ENCODE measurements around the gene KCNC3. TPM values are rescaled to one million over a fixed set of nuclear protein-coding genes. Genes with fewer than 3 reads are reported as not detected.

KCNC3 gene
- polyA plus RNA-seq (2013) = 0.33 TPM

- 4% methylated on average over 28 of the region's 43 CpGs for WGBS (ENCODE audit: insufficient coverage)
- peaks cover 0 to 13% (median 7%) of the 10 kb centered on the region in 5 experiments for H3K9me3 ChIP-seq (ENCODE audit: control extremely low read depth in 1 of 5, control insufficient read depth in 4 of 5, insufficient read depth in 2 of 5, low read depth in 1 of 5, low read length in 4 of 5)
- DNase-seq = peak; percentile 95 to 97 (median 96)
- H3K36me3 ChIP-seq (ENCODE audit: control insufficient read depth in 4 of 4, insufficient read depth in 4 of 4, low read length in 3 of 4) = no peaks in the 10 kb centered on the region
- peak within 1 kb of the TSS in 1 of 2 experiments; percentile 68 for H3K27ac ChIP-seq (ENCODE audit: insufficient read depth in 1 of 2, low read depth in 1 of 2, low read length in 2 of 2, poor library complexity in 1 of 2, severe bottlenecking in 2 of 2)
- H3K27me3 ChIP-seq (replicated peaks in 2 of 5; ENCODE audit: control insufficient read depth in 4 of 5, insufficient read depth in 5 of 5, low read length in 4 of 5) = peaks cover 0 to 85% (median 35%) of the 10 kb centered on the region in 5 experiments
- peaks cover 2 to 54% (median 33%) of the 10 kb centered on the region in 4 experiments for H3K4me1 ChIP-seq (ENCODE audit: control extremely low read depth in 1 of 4, control insufficient read depth in 4 of 4, insufficient read depth in 4 of 4, low read length in 3 of 4)
- peak within 1 kb of the TSS in 4 of 7 experiments; percentile 19 to 40 (median 27) for H3K4me3 ChIP-seq (ENCODE audit: control insufficient read depth in 1 of 7, extremely low read depth in 1 of 7, insufficient read depth in 4 of 7, low read depth in 2 of 7, low read length in 6 of 7)
- POLR2A ChIA-PET = interaction anchor here (0.7 kb wide), 2 partner anchors 48 to 184 kb away, joined by 3 read pairs; no protein-coding TSS in a partner anchor
- CTCF ChIA-PET = no interaction called here
These were observed at the start of gene KCNC3 for GRCh38 chr19:50329146-50329925. TSS of gene KCNC3 (minus strand) at chr19:50329377. CDS start at chr19:50329082, 295 bp downstream.

- H3K27ac ChIP-seq (ENCODE audit: insufficient read depth in 1 of 2, low read depth in 1 of 2, low read length in 2 of 2, poor library complexity in 1 of 2, severe bottlenecking in 2 of 2) = no peak overlapping the region
- ChIA-PET POLR2A (no interaction called here), CTCF (no interaction called here)
- no peak overlapping the region for H3K4me3 ChIP-seq (ENCODE audit: control insufficient read depth in 1 of 7, extremely low read depth in 1 of 7, insufficient read depth in 4 of 7, low read depth in 2 of 7, low read length in 6 of 7)
- no peak for DNase-seq
- H3K27me3 ChIP-seq (replicated peaks in 2 of 5; ENCODE audit: control insufficient read depth in 4 of 5, insufficient read depth in 5 of 5, low read length in 4 of 5) = no peaks in the 10 kb centered on the region
- H3K4me1 ChIP-seq (ENCODE audit: control extremely low read depth in 1 of 4, control insufficient read depth in 4 of 4, insufficient read depth in 4 of 4, low read length in 3 of 4) = peaks cover 2 to 17% (median 13%) of the 10 kb centered on the region in 4 experiments
- H3K9me3 ChIP-seq (ENCODE audit: control extremely low read depth in 1 of 5, control insufficient read depth in 4 of 5, insufficient read depth in 2 of 5, low read depth in 1 of 5, low read length in 4 of 5) = no peaks in the 10 kb centered on the region
- peaks cover 10 to 56% (median 44%) of the 10 kb centered on the region in 4 experiments for H3K36me3 ChIP-seq (ENCODE audit: control insufficient read depth in 4 of 4, insufficient read depth in 4 of 4, low read length in 3 of 4)
- WGBS (ENCODE audit: insufficient coverage) = 95% methylated on average over 10 of the region's 10 CpGs
These were observed 49.7 kb upstream of the KCNC3 start for GRCh38 chr19:50378863-50379236.

- Histone ChIP-seq H3K36me3 (ENCODE audit: control insufficient read depth in 4 of 4, insufficient read depth in 4 of 4, low read length in 3 of 4) (peaks cover 10 to 56% (median 44%) of the 10 kb centered on the region in 4 experiments), H3K27ac (ENCODE audit: insufficient read depth in 1 of 2, low read depth in 1 of 2, low read length in 2 of 2, poor library complexity in 1 of 2, severe bottlenecking in 2 of 2) (peak overlapping the region in 1 of 2 experiments; percentile 56), H3K4me1 (ENCODE audit: control extremely low read depth in 1 of 4, control insufficient read depth in 4 of 4, insufficient read depth in 4 of 4, low read length in 3 of 4) (peaks cover 2 to 13% (median 8%) of the 10 kb centered on the region in 4 experiments), H3K27me3 (replicated peaks in 2 of 5; ENCODE audit: control insufficient read depth in 4 of 5, insufficient read depth in 5 of 5, low read length in 4 of 5) (no peaks in the 10 kb centered on the region), H3K4me3 (ENCODE audit: control insufficient read depth in 1 of 7, extremely low read depth in 1 of 7, insufficient read depth in 4 of 7, low read depth in 2 of 7, low read length in 6 of 7) (no peak overlapping the region), H3K9me3 (ENCODE audit: control extremely low read depth in 1 of 5, control insufficient read depth in 4 of 5, insufficient read depth in 2 of 5, low read depth in 1 of 5, low read length in 4 of 5) (no peaks in the 10 kb centered on the region)
- POLR2A ChIA-PET = no interaction called here
- no peak for DNase-seq
- WGBS (ENCODE audit: insufficient coverage) = 99% methylated on average over 36 of the region's 36 CpGs
- CTCF ChIA-PET = no interaction called here
These were observed 49.1 kb upstream of the KCNC3 start for GRCh38 chr19:50378169-50378862.

GRCh38 chr19:50377517-50377916 lies 48.3 kb upstream of the KCNC3 start:
- 38% methylated on average over 5 of the region's 9 CpGs for WGBS (ENCODE audit: insufficient coverage)
- Histone ChIP-seq H3K9me3 (ENCODE audit: control extremely low read depth in 1 of 5, control insufficient read depth in 4 of 5, insufficient read depth in 2 of 5, low read depth in 1 of 5, low read length in 4 of 5) (no peaks in the 10 kb centered on the region), H3K27ac (ENCODE audit: insufficient read depth in 1 of 2, low read depth in 1 of 2, low read length in 2 of 2, poor library complexity in 1 of 2, severe bottlenecking in 2 of 2) (peak overlapping the region in 1 of 2 experiments; percentile 56), H3K27me3 (replicated peaks in 2 of 5; ENCODE audit: control insufficient read depth in 4 of 5, insufficient read depth in 5 of 5, low read length in 4 of 5) (no peaks in the 10 kb centered on the region), H3K4me3 (ENCODE audit: control insufficient read depth in 1 of 7, extremely low read depth in 1 of 7, insufficient read depth in 4 of 7, low read depth in 2 of 7, low read length in 6 of 7) (no peak overlapping the region), H3K36me3 (ENCODE audit: control insufficient read depth in 4 of 4, insufficient read depth in 4 of 4, low read length in 3 of 4) (peaks cover 10 to 52% (median 41%) of the 10 kb centered on the region in 4 experiments), H3K4me1 (ENCODE audit: control extremely low read depth in 1 of 4, control insufficient read depth in 4 of 4, insufficient read depth in 4 of 4, low read length in 3 of 4) (peaks cover 2 to 13% (median 7%) of the 10 kb centered on the region in 4 experiments)
- ChIA-PET POLR2A (interaction anchor here (0.7 to 1.1 kb wide), 2 partner anchors 97 to 292 kb away, joined by 3 read pairs; no protein-coding TSS in a partner anchor), CTCF (interaction anchor here (0.6 kb wide), 1 partner anchor 96 kb away, joined by 3 read pairs; no protein-coding TSS in a partner anchor)
- DNase-seq = peak in 1 of 3 donors; percentile 33

GRCh38 chr19:50377051-50377461 lies 47.9 kb upstream of the KCNC3 start:
- Histone ChIP-seq H3K9me3 (ENCODE audit: control extremely low read depth in 1 of 5, control insufficient read depth in 4 of 5, insufficient read depth in 2 of 5, low read depth in 1 of 5, low read length in 4 of 5) (no peaks in the 10 kb centered on the region), H3K27me3 (replicated peaks in 2 of 5; ENCODE audit: control insufficient read depth in 4 of 5, insufficient read depth in 5 of 5, low read length in 4 of 5) (no peaks in the 10 kb centered on the region), H3K36me3 (ENCODE audit: control insufficient read depth in 4 of 4, insufficient read depth in 4 of 4, low read length in 3 of 4) (peaks cover 10 to 48% (median 39%) of the 10 kb centered on the region in 4 experiments), H3K27ac (ENCODE audit: insufficient read depth in 1 of 2, low read depth in 1 of 2, low read length in 2 of 2, poor library complexity in 1 of 2, severe bottlenecking in 2 of 2) (no peak overlapping the region), H3K4me3 (ENCODE audit: control insufficient read depth in 1 of 7, extremely low read depth in 1 of 7, insufficient read depth in 4 of 7, low read depth in 2 of 7, low read length in 6 of 7) (peak overlapping the region in 4 of 7 experiments; percentile 17 to 55 (median 30)), H3K4me1 (ENCODE audit: control extremely low read depth in 1 of 4, control insufficient read depth in 4 of 4, insufficient read depth in 4 of 4, low read length in 3 of 4) (peaks cover 2 to 13% (median 7%) of the 10 kb centered on the region in 4 experiments)
- 64% methylated on average over 6 of the region's 7 CpGs for whole genome bisulfite sequencing (ENCODE audit: insufficient coverage)
- CTCF ChIA-PET = interaction anchor here (0.6 kb wide), 1 partner anchor 97 kb away, joined by 3 read pairs; no protein-coding TSS in a partner anchor
- peak; percentile 43 to 63 (median 61) for DNase-seq
- POLR2A ChIA-PET = interaction anchor here (0.5 to 1.1 kb wide), 3 partner anchors 48 to 293 kb away, joined by 3 read pairs; partner anchors contain the start of gene KCNC3

DNA sequence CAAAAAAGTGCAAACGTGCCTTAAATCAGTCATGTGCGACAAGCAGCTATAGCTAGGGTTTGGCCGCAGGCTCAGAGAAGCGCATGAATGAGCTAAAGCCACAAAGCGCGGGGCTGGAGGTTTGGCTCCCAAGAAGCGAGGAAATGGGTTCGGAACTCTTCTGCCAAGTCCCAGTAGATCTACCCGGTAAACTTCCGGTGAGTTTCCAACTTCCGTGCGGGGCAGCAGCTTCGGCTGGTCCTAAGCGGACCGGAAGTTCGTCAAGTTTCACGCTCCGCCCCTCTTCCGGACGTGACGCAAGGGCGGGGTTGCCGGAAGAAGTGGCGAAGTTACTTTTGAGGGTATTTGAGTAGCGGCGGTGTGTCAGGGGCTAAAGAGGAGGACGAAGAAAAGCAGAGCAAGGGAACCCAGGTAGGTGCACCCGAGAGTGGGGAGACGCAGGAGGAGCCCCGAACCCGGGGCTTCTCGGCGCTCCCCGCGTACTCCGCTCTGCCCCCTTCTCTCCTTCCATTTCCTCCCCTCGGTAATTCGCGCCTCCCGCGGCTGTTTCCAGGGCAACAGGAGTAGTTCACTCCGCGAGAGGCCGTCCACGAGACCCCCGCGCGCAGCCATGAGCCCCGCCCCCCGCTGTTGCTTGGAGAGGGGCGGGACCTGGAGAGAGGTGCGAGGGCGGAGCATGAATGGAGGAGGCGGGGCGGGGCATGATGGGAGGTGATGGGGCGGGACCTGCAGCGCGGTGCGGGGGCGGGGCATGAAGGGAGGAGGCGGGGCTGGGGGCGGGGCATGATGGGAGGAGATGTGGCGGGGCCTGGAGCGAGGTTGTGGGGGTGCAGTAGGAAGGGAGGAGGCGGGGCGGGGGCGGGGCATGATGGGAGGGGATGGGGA lies 47.2 kb upstream of the KCNC3 start, which contains the start of gene NR1H2:
NR1H2 (plus strand) TSS at position 292 of the 885 bp plus-strand sequence. CDS start 1,149 bp downstream, outside the sequence.
- Histone ChIP-seq H3K27ac (ENCODE audit: insufficient read depth in 1 of 2, low read depth in 1 of 2, low read length in 2 of 2, poor library complexity in 1 of 2, severe bottlenecking in 2 of 2) (peak within 1 kb of the TSS; percentile 100), H3K27me3 (replicated peaks in 2 of 5; ENCODE audit: control insufficient read depth in 4 of 5, insufficient read depth in 5 of 5, low read length in 4 of 5) (no peaks in the 10 kb centered on the region), H3K4me3 (ENCODE audit: control insufficient read depth in 1 of 7, extremely low read depth in 1 of 7, insufficient read depth in 4 of 7, low read depth in 2 of 7, low read length in 6 of 7) (peak within 1 kb of the TSS; percentile 64 to 96 (median 91)), H3K36me3 (ENCODE audit: control insufficient read depth in 4 of 4, insufficient read depth in 4 of 4, low read length in 3 of 4) (peaks cover 10 to 41% (median 34%) of the 10 kb centered on the region in 4 experiments), H3K4me1 (ENCODE audit: control extremely low read depth in 1 of 4, control insufficient read depth in 4 of 4, insufficient read depth in 4 of 4, low read length in 3 of 4) (peaks cover 2 to 13% (median 7%) of the 10 kb centered on the region in 4 experiments), H3K9me3 (ENCODE audit: control extremely low read depth in 1 of 5, control insufficient read depth in 4 of 5, insufficient read depth in 2 of 5, low read depth in 1 of 5, low read length in 4 of 5) (no peaks in the 10 kb centered on the region)
- ChIA-PET POLR2A (interaction anchor here (0.5 to 1.1 kb wide), 6 partner anchors 11 to 398 kb away, joined by 3 read pairs; partner anchors contain the start of gene KCNC3), CTCF (interaction anchor here (1.0 to 1.9 kb wide), 2 partner anchors 10 to 16 kb away, joined by 3 to 5 read pairs; no protein-coding TSS in a partner anchor)
- under 1% methylated on average over 38 of the region's 67 CpGs for WGBS (ENCODE audit: insufficient coverage)
- peak; percentile 96 to 98 (median 97) for DNase-seq

Data from common myeloid progenitor, CD34-positive (primary cell).